Cardiac muscle cell (in vitro differentiated cells and primary cell): Measurements from ENCODE around the gene PTP4A2. TPM values are rescaled to one million over a fixed set of nuclear protein-coding genes. Genes with fewer than 3 reads are reported as not detected.

Source experiments
- DNase-seq, 2 donors: peaks; one replicate each; pipeline versions ENCODE4 v3.0.0 to v3.0.0-alpha.2; 2010 to 2017; ENCODE audit warnings: low read depth in 1 of 2, low spot score in 1 of 2
- H3K27ac ChIP-seq: fragments of 200-600 bp; sonication (generic); 2 replicates; pipeline ENCODE4 v1.5.1; 2016
- H3K27me3 ChIP-seq: fragments of 200-600 bp; sonication (generic); 2 replicates; pipeline ENCODE4 v1.6.0; 2016; ENCODE audit warnings: control low read depth
- H3K36me3 ChIP-seq: fragments of 200-600 bp; sonication (generic); 2 replicates; pipeline ENCODE4 v1.5.1; 2016; ENCODE audit warnings: control low read depth
- H3K4me1 ChIP-seq: fragments of 200-600 bp; sonication (generic); 2 replicates; pipeline ENCODE4 v1.8.1; 2017; ENCODE audit warnings: low read depth, mild to moderate bottlenecking, mixed run types
- H3K4me3 ChIP-seq: fragments of 200-600 bp; sonication (generic); 2 replicates; pipeline ENCODE4 v1.5.1; 2016; ENCODE audit warnings: mild to moderate bottlenecking
- H3K9me3 ChIP-seq: fragments of 200-600 bp; sonication (generic); 2 replicates; pipeline ENCODE4 v1.5.1; 2017; ENCODE audit warnings: low read depth, mild to moderate bottlenecking, control low read depth
- CTCF ChIP-seq: IDR thresholded peaks from 2 replicates; pipeline ENCODE4 v1.5.1; 2012; ENCODE audit warnings: low read depth, mild to moderate bottlenecking, low read length
- polyA plus RNA-seq: library from polyadenylated mRNA; unstranded; fragments of >200 nt; fragmentation: Nextera tagmentation; extraction: Ambion mirVana; gene quantifications from 2 replicates; pipeline ENCODE4 v1.2.1, GENCODE V29; 2016
- total RNA-seq: library from RNA; depleted of rRNA; stranded (reverse); fragments of >200 nt; gene quantifications from 2 replicates; pipeline ENCODE4 v1.2.3, GENCODE V29; 2016

Gene PTP4A2
- total and polyA plus RNA-seq, 2 experiments from 2014 or later = 161 to 285 TPM

- H3K4me3 ChIP-seq = no peak overlapping the region
- H3K4me1 ChIP-seq = peaks cover 20% of the 10 kb centered on the region
- no peak for TF ChIP-seq CTCF
- no peaks in the 10 kb centered on the region for H3K9me3 ChIP-seq
- H3K27me3 ChIP-seq = no peaks in the 10 kb centered on the region
- peak in 1 of 2 donors; percentile 29 for DNase-seq
- H3K36me3 ChIP-seq = no peaks in the 10 kb centered on the region
- H3K27ac ChIP-seq = no peak overlapping the region
These were observed 60.1 kb downstream of the PTP4A2 start for GRCh38 chr1:31878058-31878457.

- no peaks in the 10 kb centered on the region for H3K9me3 ChIP-seq
- no peak for DNase-seq
These were observed 60.6 kb downstream of the PTP4A2 start for GRCh38 chr1:31877544-31877943.

GRCh38 chr1:31875636-31876236, 62.4 kb downstream of the PTP4A2 start:
- no peaks in the 10 kb centered on the region for H3K36me3 ChIP-seq
- H3K9me3 ChIP-seq = no peaks in the 10 kb centered on the region
- peaks cover 6% of the 10 kb centered on the region for H3K4me1 ChIP-seq
- no peak for TF ChIP-seq CTCF
- H3K27me3 ChIP-seq = no peaks in the 10 kb centered on the region
- no peak for DNase-seq
- no peak overlapping the region for H3K4me3 ChIP-seq
- no peak overlapping the region for H3K27ac ChIP-seq

More at GRCh38 chr1:31877544-31877943, 60.6 kb downstream of the PTP4A2 start:
- no peak overlapping the region for H3K27ac ChIP-seq
- no peak overlapping the region for H3K4me3 ChIP-seq
- no peak for TF ChIP-seq CTCF
- no peaks in the 10 kb centered on the region for H3K36me3 ChIP-seq
- H3K27me3 ChIP-seq = no peaks in the 10 kb centered on the region
- peaks cover 20% of the 10 kb centered on the region for H3K4me1 ChIP-seq

- TF ChIP-seq CTCF = no peak
- no peak overlapping the region for H3K27ac ChIP-seq
- H3K27me3 ChIP-seq = no peaks in the 10 kb centered on the region
- H3K36me3 ChIP-seq = no peaks in the 10 kb centered on the region
- no peak overlapping the region for H3K4me3 ChIP-seq
- no peaks in the 10 kb centered on the region for H3K4me1 ChIP-seq
- no peaks in the 10 kb centered on the region for H3K9me3 ChIP-seq
- DNase-seq = no peak
These were observed 63.2 kb downstream of the PTP4A2 start for GRCh38 chr1:31874942-31875341.

- H3K36me3 ChIP-seq = no peaks in the 10 kb centered on the region
- H3K27ac ChIP-seq = no peak overlapping the region
- no peaks in the 10 kb centered on the region for H3K27me3 ChIP-seq
- no peaks in the 10 kb centered on the region for H3K4me1 ChIP-seq
- no peak overlapping the region for H3K4me3 ChIP-seq
- DNase-seq = peak in 1 of 2 donors; percentile 17
- TF ChIP-seq CTCF = no peak
- no peaks in the 10 kb centered on the region for H3K9me3 ChIP-seq
These were observed 65.2 kb downstream of the PTP4A2 start for GRCh38 chr1:31872658-31873636.
